GM19395 (cell line): Measurements from ENCODE around the gene DELE1.
"Not testable (repeated sequence)": the region's sequence is repeated elsewhere in the genome, so short reads cannot be mapped to it uniquely, and the experiment has no call there.

Experiments
- ATAC-seq: cut with Tn5 transposase; IDR thresholded peaks from one replicate; pipeline ENCODE4 v1.9.1; 2021; ENCODE audit warnings: mild to moderate bottlenecking, moderate library complexity; ENCODE audit not compliant: unreplicated experiment

The DELE1 gene

DNA sequence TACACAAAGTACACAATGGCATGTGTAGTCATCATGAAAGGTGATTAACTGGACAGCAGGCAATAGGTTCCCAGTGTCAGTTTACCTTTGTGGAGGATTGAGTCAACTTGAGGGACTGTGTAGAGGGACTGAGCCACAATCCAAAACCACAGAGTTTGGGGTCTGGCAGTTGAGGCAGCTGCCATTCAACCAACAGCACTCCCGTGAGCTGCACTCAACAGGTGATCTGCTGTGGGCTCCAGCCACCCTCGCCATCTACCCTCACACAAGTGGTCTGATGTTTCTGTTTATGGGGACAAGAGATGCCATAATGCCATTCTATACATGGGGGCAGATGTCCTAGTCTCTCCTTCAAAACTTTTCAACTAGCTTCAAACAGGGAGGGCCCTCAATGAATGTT lies 2.9 kb upstream of the DELE1 start:
- no peak for ATAC-seq

GRCh38 chr5:141922827-141923447 lies 734 bp upstream of the DELE1 start:
- ATAC-seq: not testable (repeated sequence)

GRCh38 chr5:141926434-141926833 lies 2.8 kb downstream of the DELE1 start:
- no peak for ATAC-seq

DNA sequence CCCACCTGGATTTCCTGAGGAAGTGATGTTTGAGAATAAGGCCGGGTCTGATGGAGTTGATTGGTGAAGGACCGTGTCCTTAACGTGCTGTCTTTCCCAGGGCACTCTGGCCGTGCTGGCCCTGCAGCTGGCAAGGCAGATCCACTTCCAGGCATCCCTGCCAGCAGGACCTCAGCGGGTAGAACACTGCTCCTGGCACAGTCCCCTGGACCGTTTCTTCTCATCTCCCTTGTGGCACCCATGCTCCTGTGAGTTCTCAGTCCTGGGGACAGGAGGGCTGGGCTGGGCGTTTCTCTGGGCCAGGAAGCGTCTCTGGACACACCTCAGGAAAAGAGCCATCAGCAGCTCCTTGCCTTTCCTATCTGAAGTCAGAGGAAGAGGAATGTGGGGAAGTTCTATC lies 4.4 kb downstream of the DELE1 start:
- no peak for ATAC-seq

- no peak for ATAC-seq
Measured at GRCh38 chr5:141929398-141930058, 5.9 kb downstream of the DELE1 start.

DNA sequence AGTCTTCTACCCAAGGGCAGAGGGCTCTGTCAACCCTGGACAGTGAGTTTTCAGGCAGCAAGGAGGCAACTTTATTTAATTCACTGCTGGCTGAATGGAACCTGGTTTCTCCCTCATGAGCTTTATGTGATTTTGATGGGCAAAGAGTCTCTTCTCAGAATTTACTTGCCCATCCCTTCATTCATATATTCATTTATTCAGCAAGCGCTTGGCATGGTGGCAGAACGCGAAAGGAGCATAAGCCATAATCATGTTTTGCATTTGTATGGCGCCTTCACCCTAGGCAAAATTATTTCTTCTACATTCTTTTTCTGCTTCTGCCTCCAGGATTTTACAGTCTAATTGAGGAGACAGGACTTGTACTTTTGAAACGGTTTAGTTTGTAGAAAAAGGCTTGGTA lies 8.0 kb downstream of the DELE1 start:
- ATAC-seq: no peak

- no peak for ATAC-seq
Measured at GRCh38 chr5:141933151-141933550, 9.5 kb downstream of the DELE1 start.

DNA sequence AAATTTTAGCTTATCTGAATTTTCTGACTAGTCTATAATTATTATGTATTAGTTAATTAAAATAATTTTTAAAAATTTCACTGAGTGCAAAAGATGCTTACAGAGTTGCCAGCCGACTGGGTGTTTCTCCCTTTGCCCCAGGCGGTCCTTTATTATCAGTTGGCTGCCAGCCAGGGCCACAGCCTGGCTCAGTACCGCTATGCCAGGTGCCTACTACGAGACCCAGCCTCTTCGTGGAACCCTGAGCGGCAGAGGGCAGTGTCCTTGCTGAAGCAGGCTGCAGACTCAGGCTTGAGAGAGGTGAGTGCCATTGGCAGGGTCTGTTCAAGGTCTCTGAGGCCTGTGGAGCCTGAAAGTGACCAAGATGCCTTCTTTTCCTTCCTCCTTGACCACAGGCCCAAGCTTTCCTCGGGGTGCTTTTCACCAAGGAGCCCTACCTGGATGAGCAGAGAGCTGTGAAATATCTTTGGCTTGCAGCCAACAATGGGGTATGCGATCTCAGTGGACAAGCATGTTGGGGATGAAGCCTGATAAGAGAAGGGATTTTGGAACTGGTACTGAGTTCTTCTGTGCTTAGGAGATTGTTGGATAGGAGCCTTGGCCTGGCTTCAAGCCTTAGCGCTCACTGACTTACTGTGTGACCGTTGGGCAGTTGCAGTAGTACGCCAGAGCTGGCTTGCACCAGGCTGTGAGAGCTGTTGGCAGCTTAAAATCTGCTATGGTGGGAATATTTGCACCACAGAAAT lies 10.6 kb downstream of the DELE1 start:
- no peak for ATAC-seq

DNA sequence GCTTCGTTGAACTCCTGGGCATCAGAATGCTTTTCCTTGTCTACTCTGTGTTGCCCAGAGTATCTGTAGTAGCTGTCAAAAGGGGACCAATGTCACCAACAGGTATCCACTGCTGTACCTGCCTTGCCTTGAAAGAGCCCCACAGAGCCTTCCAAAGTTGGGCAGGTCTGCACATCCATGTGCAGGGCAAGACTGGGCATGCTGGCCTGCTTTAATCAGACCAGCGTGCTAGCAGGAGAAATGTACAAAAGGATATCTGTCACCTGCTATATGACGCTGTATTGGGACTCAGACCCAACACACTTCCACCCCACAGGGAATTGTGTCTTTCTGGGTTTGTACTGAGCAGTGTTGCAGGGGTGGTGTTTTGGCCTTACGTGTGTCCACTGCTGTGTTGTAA lies 11.9 kb downstream of the DELE1 start:
- no peak for ATAC-seq

DNA sequence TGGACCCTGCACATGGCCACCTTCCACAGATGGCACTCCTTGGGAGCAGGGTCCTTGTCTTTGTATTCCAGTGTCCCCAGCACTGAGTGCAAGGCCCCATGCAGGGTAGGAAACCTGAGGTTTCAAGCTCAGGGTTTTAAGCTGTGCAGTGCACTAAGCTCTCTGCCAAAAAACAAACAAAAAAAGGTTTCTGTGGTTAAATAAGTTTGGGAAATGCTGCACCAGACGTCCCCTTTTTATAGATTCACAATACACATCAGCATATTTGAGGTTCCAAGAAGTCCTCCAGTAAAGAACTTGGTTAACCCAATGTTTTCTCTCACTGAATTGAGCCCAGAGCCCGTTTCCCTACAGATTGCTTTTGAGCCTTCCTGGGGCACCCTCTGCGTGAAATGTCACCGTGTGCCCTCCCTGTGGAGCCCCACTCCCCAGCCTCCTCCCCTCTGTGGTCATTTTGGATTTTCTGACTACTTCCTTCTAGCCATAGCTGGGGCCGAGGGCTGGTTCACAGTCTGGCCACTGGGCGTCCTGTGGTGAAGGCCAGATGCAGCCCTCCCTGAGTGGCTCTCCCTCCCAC lies 17.1 kb downstream of the DELE1 start:
- ATAC-seq: no peak

GRCh38 chr5:141941307-141941706 lies 17.6 kb downstream of the DELE1 start:
- no peak for ATAC-seq

GRCh38 chr5:141941779-141942178 lies 18.1 kb downstream of the DELE1 start:
- ATAC-seq: no peak

DNA sequence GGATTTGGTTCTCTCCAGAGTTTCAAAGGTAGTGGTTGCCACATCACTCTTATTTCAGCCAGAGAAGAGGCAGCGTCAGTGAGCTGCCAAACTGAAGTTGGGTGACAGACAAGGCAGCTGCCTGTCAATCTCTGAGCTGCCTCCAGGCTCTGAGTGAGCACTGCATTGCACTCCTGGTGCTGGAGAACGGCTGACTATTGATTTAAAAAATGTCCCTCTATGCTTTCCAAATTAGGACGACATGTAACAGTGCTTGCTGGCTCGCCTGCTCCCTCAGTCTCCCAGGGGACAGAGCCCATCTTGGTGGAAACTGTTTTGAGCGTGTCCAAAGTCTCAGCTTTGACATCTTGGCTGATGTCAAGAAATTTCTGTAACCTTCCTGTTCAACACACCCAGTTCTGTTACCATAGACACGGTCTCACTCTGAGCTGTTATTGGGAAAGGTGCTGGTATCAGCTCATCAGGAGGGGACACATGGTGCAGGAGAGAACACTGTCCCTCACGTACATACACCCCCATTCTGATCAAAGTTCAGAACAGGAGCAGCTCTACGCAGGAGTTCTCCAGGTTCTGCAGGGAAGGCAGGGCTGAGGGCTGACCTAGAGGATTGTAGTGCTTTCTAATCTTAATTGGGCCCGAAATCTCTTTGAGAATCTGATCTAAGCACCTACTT lies 18.6 kb downstream of the DELE1 start:
- no peak for ATAC-seq

GRCh38 chr5:141944076-141944475 lies 20.4 kb downstream of the DELE1 start:
- ATAC-seq: no peak

GRCh38 chr5:141945511-141946051 lies 21.9 kb downstream of the DELE1 start:
- no peak for ATAC-seq

DNA sequence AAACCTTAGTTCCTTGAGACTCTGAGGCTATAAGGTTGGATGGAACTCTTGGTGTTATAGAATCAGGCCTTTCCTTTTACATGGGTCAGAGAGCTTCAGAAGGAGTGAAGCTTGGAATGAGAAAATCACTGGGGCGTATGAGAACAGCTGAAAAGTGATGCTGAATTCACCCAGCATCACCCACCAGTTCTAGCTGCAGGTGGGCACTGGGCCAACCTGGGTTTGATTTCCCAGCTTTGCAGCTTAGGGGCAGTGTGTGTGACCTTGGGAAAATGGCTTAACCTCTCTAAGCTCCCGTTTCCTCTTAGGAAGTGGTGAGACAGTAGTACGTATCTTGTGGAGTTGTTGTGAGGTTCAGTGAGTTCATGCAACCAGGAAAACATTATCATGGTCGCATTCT lies 23.6 kb downstream of the DELE1 start:
- no peak for ATAC-seq

DNA sequence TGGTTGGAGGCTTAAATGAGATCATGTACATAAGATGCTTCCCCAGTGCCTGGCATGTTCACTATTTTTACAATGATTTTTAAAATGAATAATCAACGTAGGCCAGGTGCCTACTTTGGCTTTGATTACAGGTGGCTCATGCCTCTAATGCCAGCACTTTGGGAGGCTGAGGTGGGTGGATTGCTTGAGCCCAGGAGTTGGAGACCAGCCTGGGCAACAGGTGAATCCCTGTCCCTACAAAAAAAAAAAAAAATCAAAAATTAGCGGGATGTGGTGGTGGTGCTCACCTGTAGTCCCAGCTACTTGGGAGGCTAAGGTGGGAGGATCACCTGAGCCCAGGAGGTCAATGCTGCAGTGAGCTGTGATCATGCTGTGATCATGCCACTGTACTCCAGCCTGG lies 25.1 kb downstream of the DELE1 start:
- ATAC-seq: no peak

DNA sequence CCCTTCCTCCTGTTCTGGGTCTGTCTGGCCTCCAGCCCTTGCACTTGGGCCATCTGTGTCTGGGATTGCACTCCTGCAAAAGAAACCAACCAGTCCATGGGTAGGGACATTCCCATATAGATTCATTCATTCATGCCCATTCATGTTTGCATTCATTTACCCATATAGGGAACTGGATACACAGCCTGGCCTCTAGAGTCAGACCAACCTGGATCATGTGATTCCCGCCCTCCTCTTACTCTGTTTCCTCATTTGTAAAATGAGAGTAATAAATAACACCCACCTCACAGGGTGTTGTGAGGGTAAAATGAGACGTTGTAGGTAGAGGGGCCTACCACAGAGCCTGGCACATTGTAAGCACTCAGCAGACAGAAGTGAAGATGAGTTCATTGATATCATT lies 25.8 kb downstream of the DELE1 start:
- ATAC-seq: no peak

DNA sequence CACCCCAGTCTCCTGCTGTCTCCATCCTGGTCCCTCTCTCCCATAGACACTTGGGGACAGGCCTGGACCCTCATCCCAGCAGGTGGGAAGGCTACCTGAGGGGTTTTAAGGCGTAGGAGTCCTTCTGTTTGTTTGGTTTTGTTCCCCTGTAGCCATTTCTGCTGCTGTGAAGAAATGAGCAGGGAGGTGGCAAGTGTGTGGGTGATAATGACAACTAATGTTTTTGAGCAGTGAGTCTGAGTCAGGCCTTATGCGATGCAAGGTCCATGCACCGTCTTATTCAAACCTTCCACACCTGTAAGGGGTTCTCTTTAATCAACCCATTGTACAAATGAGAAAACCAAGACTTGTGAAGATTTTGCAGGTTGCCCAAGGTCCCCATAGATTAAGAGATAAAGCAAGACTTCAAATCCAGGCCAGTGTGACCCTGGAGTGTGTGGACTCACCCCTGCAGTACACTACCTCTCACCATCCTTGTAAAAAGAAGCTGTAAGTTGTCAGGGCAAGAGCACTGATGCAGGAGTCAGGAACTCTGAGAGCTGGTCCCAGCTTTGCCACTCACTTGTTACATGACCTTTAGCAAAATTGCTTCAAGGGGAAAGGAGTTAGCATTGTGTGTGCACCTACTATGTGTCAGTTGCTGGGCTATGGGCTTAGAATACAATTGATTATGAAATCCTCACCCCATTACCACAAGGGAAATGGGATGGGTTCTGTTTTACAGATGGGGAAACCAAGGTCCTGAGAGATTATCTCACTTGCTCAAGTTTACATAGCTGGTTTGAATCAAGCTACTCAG lies 26.7 kb downstream of the DELE1 start:
- ATAC-seq: no peak

DNA sequence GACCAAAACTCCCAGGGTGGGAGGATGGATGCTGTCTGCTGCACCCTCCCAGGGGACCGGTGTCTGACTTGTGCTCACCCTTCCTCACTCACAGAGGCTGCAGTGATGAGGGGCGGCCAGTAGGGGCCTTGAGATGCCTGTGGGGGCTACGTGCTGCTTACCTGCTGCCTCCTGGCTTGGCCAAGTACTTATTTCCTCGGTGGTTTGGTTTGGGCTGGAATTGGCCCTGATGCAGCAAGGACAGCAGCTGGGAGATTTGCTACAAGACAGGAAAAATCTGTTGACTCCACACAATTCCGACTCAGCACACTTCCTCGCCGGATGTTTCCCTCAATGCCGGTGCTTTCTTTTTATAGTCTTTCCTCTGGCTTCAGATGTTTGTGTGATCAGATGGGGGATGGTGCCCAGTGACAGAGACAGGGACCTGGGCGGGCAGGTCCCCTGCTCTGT lies 27.7 kb downstream of the DELE1 start:
- ATAC-seq: peak; percentile 73
